ENCODE data around the gene KIF1C. TPM values are rescaled to one million over a fixed set of nuclear protein-coding genes. Genes with fewer than 3 reads are reported as not detected.

KIF1C gene
- total RNA-seq, 1 donor from 2014 or later = 46.9 TPM

DNA sequence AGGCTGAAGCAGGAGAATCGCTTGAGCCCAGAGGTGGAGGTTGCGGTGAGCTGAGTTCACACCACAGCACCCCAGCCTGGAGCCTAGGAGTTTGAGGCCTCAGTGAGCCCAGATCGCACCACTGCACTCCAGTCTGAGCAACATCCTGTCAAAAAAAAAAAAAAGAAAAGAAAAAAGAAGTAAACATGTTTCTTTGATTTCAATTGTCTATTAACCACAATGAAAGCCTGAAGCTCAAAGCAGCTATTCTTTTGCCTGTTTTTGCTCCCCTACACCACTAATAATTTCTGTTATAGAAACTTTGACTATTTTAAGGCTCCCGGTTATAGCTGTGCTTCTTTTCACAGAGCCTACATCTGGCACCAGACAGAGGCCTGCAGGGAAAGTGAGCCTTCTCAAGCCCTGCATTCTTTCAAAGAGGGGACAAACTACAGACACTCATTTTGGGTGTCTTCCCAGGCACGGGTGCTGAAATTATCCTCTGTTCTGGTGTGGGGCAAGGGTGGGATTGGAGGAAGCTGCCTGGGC lies 51.6 kb downstream of the KIF1C start:
- H3K4me1 ChIP-seq = peaks cover 20% of the 10 kb centered on the region
- TF ChIP-seq, protein P1, sequence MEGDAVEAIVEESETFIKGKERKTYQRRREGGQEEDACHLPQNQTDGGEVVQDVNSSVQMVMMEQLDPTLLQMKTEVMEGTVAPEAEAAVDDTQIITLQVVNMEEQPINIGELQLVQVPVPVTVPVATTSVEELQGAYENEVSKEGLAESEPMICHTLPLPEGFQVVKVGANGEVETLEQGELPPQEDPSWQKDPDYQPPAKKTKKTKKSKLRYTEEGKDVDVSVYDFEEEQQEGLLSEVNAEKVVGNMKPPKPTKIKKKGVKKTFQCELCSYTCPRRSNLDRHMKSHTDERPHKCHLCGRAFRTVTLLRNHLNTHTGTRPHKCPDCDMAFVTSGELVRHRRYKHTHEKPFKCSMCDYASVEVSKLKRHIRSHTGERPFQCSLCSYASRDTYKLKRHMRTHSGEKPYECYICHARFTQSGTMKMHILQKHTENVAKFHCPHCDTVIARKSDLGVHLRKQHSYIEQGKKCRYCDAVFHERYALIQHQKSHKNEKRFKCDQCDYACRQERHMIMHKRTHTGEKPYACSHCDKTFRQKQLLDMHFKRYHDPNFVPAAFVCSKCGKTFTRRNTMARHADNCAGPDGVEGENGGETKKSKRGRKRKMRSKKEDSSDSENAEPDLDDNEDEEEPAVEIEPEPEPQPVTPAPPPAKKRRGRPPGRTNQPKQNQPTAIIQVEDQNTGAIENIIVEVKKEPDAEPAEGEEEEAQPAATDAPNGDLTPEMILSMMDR (IDR thresholded peaks at IDR 0.05) = no peak
- peak in 1 of 2 donors; percentile 41 for TF ChIP-seq POLR2AphosphoS5 (IDR thresholded peaks at IDR 0.05; ENCODE audit: insufficient read depth in 1 of 2, low read depth in 1 of 2)
- no peak for TF ChIP-seq POLR2A (IDR thresholded peaks at IDR 0.05)
- no peaks in the 10 kb centered on the region for H3K9me3 ChIP-seq
- DNase-seq (ENCODE audit: extremely low spot score in 2 of 2) = no peak
- no peaks in the 10 kb centered on the region for H3K36me3 ChIP-seq
- peak overlapping the region; percentile 72 for H3K27ac ChIP-seq
- no peak overlapping the region for H3K4me3 ChIP-seq
- H3K27me3 ChIP-seq = no peaks in the 10 kb centered on the region
- intact Hi-C loops (cut with DNase I) = no loop called here

DNA sequence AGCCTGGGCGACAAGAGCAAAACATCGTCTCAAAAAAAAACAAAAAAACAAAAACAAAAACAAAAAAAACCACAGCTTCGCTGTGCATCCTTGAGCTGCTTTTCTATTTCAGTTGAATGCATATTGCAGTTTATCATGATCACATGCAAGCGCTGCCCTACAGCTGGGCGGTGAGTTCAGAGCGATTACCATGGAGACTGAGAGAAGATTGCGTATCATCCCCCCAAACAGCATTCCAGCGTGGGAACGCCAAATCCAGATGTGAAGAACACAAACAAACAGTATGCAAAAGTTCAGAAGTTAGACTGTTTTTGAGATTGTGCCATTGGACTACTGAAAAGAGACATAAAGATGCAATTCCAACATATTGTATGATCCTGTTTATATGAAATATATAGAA lies 52.5 kb downstream of the KIF1C start:
- H3K27ac ChIP-seq = peak overlapping the region; percentile 72
- no peak overlapping the region for H3K4me3 ChIP-seq
- TF ChIP-seq POLR2A (IDR thresholded peaks at IDR 0.05) (no peak), POLR2AphosphoS5 (IDR thresholded peaks at IDR 0.05; ENCODE audit: insufficient read depth in 1 of 2, low read depth in 1 of 2) (no peak)
- TF ChIP-seq, protein P1 (IDR thresholded peaks at IDR 0.05) = no peak
- no peaks in the 10 kb centered on the region for H3K27me3 ChIP-seq
- DNase-seq (ENCODE audit: extremely low spot score in 2 of 2) = no peak
- H3K9me3 ChIP-seq = no peaks in the 10 kb centered on the region
- H3K36me3 ChIP-seq = no peaks in the 10 kb centered on the region
- intact Hi-C loops (cut with DNase I) = no loop called here
- peaks cover 20% of the 10 kb centered on the region for H3K4me1 ChIP-seq

DNA sequence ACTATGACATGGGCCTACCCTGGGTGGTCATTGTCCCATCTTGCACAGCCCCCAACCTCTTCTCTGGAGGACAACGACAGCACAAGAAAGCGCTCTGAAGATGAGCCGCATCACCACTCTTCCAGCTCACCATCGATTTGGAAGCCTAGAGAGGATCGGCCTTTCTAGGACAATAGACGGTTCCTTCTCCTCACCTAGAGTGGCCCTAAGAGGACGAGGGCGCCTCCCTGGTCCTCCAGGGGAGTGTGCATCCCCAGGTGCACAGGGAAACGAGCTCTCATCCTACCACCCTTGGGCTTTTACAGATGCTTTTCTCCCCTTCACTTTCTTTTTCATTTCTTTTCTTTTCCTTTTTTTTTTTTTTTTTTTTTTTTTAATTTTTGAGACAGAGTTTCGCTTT lies 57.8 kb downstream of the KIF1C start:
- DNase-seq (ENCODE audit: extremely low spot score in 2 of 2) = no peak
- Histone ChIP-seq H3K4me1 (peaks cover 2% of the 10 kb centered on the region), H3K4me3 (no peak overlapping the region), H3K36me3 (no peaks in the 10 kb centered on the region), H3K27me3 (no peaks in the 10 kb centered on the region), H3K27ac (no peak overlapping the region), H3K9me3 (no peaks in the 10 kb centered on the region)
- TF ChIP-seq POLR2AphosphoS5 (IDR thresholded peaks at IDR 0.05; ENCODE audit: insufficient read depth in 1 of 2, low read depth in 1 of 2) = no peak
- no peak for TF ChIP-seq POLR2A (IDR thresholded peaks at IDR 0.05)
- TF ChIP-seq, protein P1 (IDR thresholded peaks at IDR 0.05) = no peak
- intact Hi-C loops (cut with DNase I) = no loop called here

- Histone ChIP-seq H3K4me1 (no peaks in the 10 kb centered on the region), H3K9me3 (no peaks in the 10 kb centered on the region), H3K4me3 (no peak overlapping the region), H3K27me3 (no peaks in the 10 kb centered on the region), H3K27ac (no peak overlapping the region), H3K36me3 (no peaks in the 10 kb centered on the region)
- intact Hi-C loops (cut with DNase I) = loop anchor here (10.0 kb wide), 1 partner anchor 160 kb away; the partner anchor contains the start of gene CHRNE
- DNase-seq (ENCODE audit: extremely low spot score in 2 of 2) = no peak
- TF ChIP-seq POLR2A (IDR thresholded peaks at IDR 0.05) = no peak
- no peak for TF ChIP-seq POLR2AphosphoS5 (IDR thresholded peaks at IDR 0.05; ENCODE audit: insufficient read depth in 1 of 2, low read depth in 1 of 2)
- TF ChIP-seq, protein P1 (IDR thresholded peaks at IDR 0.05) = no peak
Observed at GRCh38 chr17:5065227-5065744, 67.5 kb downstream of the KIF1C start.

GRCh38 chr17:5068236-5068635 lies 70.5 kb downstream of the KIF1C start:
- Histone ChIP-seq H3K4me3 (no peak overlapping the region), H3K27ac (no peak overlapping the region), H3K9me3 (no peaks in the 10 kb centered on the region), H3K36me3 (no peaks in the 10 kb centered on the region), H3K4me1 (no peaks in the 10 kb centered on the region), H3K27me3 (no peaks in the 10 kb centered on the region)
- TF ChIP-seq, protein P1 (IDR thresholded peaks at IDR 0.05) = no peak
- TF ChIP-seq POLR2A (IDR thresholded peaks at IDR 0.05) (no peak), POLR2AphosphoS5 (IDR thresholded peaks at IDR 0.05; ENCODE audit: insufficient read depth in 1 of 2, low read depth in 1 of 2) (no peak)
- intact Hi-C loops (cut with DNase I) = loop anchor here (10.0 kb wide), 1 partner anchor 163 kb away; the partner anchor contains the start of gene CHRNE
- no peak for DNase-seq (ENCODE audit: extremely low spot score in 2 of 2)
